ENCODE results near the gene HSPB8. TPM values are rescaled to one million over a fixed set of nuclear protein-coding genes. Genes with fewer than 3 reads are reported as not detected.

The HSPB8 gene
- total RNA-seq, 2 donors from 2014 or later, result 14.8 to 22.7 TPM

- H3K4me1 ChIP-seq, result no peaks in the 10 kb centered on the region
- WGBS, 2 donors, result 17 to 25% methylated on average over 5 of the region's 5 CpGs
- no peak overlapping the region for H3K4me3 ChIP-seq
- ATAC-seq, result no peak
- no peak for TF ChIP-seq POLR2A (IDR thresholded peaks at IDR 0.05)
- TF ChIP-seq, protein P1, sequence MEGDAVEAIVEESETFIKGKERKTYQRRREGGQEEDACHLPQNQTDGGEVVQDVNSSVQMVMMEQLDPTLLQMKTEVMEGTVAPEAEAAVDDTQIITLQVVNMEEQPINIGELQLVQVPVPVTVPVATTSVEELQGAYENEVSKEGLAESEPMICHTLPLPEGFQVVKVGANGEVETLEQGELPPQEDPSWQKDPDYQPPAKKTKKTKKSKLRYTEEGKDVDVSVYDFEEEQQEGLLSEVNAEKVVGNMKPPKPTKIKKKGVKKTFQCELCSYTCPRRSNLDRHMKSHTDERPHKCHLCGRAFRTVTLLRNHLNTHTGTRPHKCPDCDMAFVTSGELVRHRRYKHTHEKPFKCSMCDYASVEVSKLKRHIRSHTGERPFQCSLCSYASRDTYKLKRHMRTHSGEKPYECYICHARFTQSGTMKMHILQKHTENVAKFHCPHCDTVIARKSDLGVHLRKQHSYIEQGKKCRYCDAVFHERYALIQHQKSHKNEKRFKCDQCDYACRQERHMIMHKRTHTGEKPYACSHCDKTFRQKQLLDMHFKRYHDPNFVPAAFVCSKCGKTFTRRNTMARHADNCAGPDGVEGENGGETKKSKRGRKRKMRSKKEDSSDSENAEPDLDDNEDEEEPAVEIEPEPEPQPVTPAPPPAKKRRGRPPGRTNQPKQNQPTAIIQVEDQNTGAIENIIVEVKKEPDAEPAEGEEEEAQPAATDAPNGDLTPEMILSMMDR (IDR thresholded peaks at IDR 0.05), result no peak
- H3K36me3 ChIP-seq (replicated peaks in 1 of 2; ENCODE audit: insufficient read depth in 1 of 2, low read depth in 2 of 2), result no peaks in the 10 kb centered on the region
- no peak overlapping the region for H3K27ac ChIP-seq
- intact Hi-C loops (cut with DNase I), result no loop called here
- no peak for DNase-seq
- H3K27me3 ChIP-seq, result no peaks in the 10 kb centered on the region
- no peaks in the 10 kb centered on the region for H3K9me3 ChIP-seq
Observed at GRCh38 chr12:119241049-119241448, 62.3 kb downstream of the HSPB8 start.

GRCh38 chr12:119241580-119242169 lies 62.9 kb downstream of the HSPB8 start:
- H3K4me1 ChIP-seq, result no peaks in the 10 kb centered on the region
- WGBS, 2 donors, result 62 to 75% methylated on average over 8 to 9 of the region's 9 CpGs
- no peak overlapping the region for H3K4me3 ChIP-seq
- ATAC-seq (no peak), DNase-seq (no peak)
- no peaks in the 10 kb centered on the region for H3K9me3 ChIP-seq
- intact Hi-C loops (cut with DNase I), result no loop called here
- no peak for TF ChIP-seq POLR2A (IDR thresholded peaks at IDR 0.05)
- TF ChIP-seq, protein P1 (IDR thresholded peaks at IDR 0.05), result no peak
- no peaks in the 10 kb centered on the region for H3K27me3 ChIP-seq
- no peaks in the 10 kb centered on the region for H3K36me3 ChIP-seq (replicated peaks in 1 of 2; ENCODE audit: insufficient read depth in 1 of 2, low read depth in 2 of 2)
- no peak overlapping the region for H3K27ac ChIP-seq

Other genes starting within 250 kb of the HSPB8 start
- gene SRRM4, start 197.4 kb upstream of the HSPB8 start, total RNA-seq, result not detected
- gene CCDC60, start 155.8 kb downstream of the HSPB8 start, total RNA-seq, result not detected

Measured in body of pancreas (tissue), 4 donors.